DMS 273 (cell line): ENCODE data around the gene XRRA1.
A peak's percentile ranks its signal among the peaks of the same experiment; 100 is the strongest.
"Not testable (repeated sequence)": the region's sequence is repeated elsewhere in the genome, so short reads cannot be mapped to it uniquely, and the experiment has no call there.

Experiments used
- DNase-seq: peaks from one replicate; lab custom pipeline; 2025; ENCODE audit not compliant: unreplicated experiment; lab: John Stamatoyannopoulos, UW

The XRRA1 gene

DNA sequence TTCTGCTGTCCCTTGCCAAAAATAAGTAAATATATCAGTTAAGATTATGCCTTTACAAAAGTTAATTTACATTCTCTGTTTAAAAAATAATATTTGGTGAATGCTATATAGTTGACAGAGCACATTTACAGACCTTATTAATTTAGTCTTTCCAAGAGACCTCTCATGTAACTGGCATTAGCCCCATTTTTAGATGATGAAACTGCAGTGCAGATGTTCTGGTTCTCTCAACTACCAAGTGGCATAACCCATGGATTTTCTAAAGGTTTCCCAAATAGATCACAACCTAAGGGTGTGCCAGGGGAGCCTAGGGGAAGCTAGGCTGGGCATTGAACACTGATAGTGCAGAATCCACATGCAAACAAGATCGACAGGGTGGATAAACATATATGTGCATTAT is 111.7 kb downstream of the XRRA1 start:
- no peak for DNase-seq

DNA sequence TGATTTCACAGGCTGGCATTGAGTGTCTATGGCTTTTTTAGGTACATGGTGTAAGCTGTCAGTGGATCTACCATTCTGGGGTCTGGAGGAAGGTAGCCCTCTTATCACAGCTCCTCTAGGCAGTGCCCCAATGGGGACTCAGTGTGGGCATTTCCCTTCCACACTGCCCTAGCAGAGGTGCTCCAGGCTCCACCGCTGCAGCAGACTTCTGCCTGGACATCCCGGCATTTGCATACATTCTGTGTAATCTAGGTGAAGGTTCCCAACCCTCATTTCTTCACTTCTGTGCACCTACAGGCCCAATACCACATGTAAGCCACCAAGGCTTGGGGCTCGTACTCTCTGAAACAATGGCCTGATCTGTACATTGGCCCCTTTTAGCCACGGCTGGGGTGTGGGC is 122.0 kb downstream of the XRRA1 start:
- peak; percentile 5 for DNase-seq

DNA sequence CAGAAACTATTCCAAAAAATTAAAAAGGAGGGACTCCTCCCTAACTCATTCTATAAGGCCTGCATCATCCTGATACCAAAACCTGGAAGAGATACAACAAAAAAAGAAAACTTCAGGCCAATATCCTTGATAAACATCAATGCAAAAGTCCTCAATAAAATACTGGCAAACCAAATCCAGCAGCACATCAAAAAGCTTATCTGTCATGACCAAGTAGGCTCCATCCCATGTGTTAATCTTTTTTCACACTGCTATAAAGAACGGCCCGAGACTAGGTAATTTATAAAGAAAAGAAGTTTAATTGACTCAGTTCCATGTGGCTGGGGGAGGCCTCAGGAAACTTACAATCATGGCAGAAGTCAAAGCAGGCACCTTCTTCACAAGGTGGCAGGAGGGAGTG is 123.3 kb downstream of the XRRA1 start:
- DNase-seq = not testable (repeated sequence)

GRCh38 chr11:74824285-74824982 is 124.5 kb downstream of the XRRA1 start:
- no peak for DNase-seq

DNA sequence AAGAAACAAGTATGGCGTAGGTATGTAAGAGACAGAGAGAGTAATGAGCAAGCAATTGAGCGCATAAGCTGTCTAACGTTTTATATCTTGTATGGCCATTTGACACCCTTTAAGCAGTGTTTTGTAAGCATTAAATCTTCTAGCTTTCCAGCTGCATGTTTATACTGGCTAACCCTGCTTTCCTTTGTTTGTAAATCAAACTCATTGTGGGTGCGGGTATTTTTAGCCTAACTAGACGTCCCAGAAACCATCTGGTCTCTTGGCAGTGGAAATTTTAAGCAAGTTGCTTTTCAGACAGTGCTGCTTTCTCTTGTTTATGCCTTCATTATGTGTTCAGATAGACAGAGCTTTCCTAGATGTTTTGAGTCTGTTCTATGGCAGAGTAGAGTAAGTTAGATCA is 126.7 kb downstream of the XRRA1 start:
- DNase-seq = peak; percentile 1

DNA sequence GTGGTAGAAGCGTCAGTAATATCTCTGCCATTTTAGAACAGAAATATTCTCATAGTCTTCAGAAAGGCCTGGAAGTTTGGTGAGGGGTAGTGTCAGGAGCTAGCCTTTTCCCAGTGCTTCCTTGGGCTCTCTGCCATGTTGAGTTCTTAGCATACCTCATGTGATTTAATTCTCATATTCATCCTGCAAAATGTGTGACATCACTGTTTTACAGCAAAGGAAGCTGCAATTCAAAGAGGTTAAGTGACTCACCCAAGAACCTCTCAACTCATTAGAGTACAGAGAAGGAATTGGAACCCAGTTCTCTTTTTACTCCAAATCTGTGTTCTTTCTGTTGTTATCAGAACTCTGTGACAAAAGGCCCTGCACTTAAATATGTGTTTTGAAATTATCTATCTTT is 128.1 kb downstream of the XRRA1 start:
- no peak for DNase-seq

GRCh38 chr11:74819400-74819799 is 129.5 kb downstream of the XRRA1 start:
- DNase-seq = no peak

DNA sequence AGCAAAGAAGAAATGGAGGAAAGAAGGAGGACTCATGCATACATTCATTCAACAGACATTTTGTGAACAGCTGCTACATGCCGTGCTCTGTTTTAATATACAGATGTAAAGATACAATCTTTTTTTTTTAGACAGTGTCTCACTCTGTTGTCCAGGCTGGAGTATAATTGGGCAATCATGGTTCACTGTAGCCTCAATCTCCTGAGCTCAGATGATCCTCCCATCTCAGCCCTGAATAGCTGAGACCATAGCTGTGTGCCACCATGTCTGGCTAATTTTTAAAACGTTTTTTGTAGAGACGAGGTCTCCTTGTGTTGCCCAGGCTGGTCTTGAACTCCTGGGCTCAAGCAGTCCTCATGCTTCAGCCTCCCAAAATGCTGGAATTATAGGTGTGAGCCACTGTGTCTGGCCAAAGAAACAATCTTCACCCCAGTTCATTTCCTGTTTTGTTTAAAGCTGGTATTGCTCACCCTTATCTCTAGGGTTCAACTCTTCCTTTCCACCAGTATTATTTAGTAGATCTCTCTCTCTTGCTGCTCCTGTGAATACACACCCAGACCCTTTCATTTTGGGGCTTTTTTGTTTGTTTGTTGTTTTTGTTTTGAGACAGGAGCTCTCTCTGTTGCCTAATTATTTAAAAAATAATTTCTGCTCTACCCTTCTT is 130.5 kb downstream of the XRRA1 start:
- DNase-seq = no peak

DNA sequence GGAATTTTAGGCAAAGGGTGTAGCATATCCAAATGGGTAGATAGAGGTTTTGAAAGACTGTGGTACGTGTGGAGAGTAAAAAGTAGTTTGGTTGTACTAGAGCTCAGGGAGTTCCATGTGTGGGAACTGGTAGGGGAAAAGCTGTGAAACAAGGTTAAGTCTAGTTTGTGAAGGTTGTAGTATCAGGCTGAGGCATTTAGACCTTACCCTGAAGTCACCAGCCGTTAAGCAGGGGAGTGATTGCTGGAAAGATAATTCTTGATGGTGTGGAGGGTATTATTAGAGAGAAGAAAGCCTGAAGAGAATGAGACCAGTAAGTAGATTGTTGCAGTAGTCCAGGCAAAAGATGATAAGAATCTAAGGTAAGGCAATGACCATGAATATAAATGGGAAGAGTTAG is 132.2 kb downstream of the XRRA1 start:
- DNase-seq = no peak

- no peak for DNase-seq
Observed at GRCh38 chr11:74815966-74816365, 132.9 kb downstream of the XRRA1 start.

DNA sequence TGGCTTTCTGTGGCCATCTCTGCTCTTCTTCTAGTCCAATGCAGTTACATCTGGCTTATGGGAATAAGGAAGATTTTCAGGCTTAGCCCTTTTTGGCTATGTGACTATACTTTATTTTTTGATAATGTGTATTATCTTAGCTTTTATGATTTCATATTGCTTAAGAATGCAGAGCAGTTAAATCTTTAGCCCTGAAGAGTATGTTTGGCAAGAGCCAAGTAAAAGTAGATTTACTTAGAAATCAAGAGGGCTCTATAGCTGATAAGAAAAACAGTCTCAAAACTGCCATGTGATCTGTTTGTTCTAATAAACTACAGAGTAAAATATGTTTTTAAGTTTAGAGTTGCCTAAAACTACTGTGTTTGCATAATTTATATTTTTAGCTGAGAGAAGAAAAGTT is 139.1 kb downstream of the XRRA1 start:
- DNase-seq = no peak

- no peak for DNase-seq
Observed at GRCh38 chr11:74806267-74806666, 142.6 kb downstream of the XRRA1 start.

DNA sequence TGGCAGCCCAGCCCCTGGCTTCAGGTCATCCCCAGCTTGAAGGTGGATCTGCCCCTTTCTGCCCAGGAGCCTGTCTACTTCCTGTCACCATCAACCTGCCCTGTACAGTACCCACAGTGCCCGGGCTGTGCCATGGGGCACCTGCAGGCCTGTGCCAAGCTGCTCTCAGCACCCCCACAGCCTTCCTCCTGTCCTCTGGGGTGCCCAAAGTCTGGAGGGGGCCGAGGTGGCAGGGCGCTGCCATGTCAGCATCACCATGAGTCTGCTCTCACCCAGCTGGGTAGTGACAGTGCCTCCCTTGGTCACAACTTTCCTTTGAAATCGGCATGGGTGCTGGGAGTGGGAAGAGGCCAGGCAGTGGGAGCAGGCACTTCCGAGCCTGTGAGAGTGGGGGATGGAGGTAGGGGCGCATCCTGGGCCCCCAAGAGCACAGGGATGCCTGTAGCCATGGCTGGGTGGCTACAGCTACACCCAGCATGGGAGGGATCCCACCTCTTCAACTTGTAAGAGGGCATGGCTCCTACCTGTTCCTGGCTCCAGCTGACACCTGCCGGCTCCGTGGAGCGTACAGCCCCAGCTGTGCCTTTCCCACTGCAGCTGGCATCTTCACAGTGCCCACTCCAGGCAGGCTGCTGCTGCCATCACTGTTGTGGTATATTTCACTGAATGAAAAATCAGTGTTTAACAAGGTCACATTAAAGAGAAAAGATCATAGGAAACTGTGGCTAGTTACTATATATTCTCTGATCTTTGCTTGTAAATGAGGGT is 157.4 kb downstream of the XRRA1 start:
- no peak for DNase-seq
